Stimulated activated CD8-positive, alpha-beta memory T cell treated with anti-CD3 and anti-CD28 coated beads, Interleukin-7, amount 100 ng/mL, for 24 hours (primary cell): Measurements from ENCODE around the gene MOGAT1.
"Not testable (repeated sequence)": the region's sequence is repeated elsewhere in the genome, so short reads cannot be mapped to it uniquely, and the experiment has no call there.

Source experiments
- DNase-seq: peaks from one replicate; pipeline ENCODE4 v3.0.0-alpha.2; 2020; ENCODE audit warnings: low read depth

Gene MOGAT1

DNA sequence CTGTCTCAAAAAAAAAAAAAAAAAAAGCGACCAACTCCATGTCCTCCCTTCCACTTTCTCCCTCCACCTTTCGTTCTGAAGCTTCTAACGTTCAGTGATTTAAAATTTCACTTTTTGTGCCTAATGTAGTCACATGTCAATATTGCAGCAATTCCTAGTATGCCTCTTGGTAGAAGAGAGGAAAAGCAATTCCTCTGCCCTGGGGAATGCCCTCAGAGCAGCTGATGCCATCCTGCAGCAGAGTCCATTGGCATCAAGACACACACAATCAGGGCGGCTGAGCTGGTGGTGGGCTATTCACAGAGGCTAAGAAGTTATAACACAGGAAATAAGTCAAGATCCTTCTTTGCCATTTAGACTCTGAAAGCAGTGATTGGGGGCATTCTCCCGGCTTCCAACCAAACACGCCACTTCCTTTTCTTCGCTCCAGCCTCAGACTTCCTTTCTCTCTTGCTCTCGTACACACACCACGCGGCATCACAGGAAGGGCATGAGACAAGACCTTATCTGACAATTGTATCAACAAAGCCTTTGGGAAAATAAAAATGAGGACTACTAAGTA is 71.9 kb downstream of the MOGAT1 start:
- DNase-seq = no peak

DNA sequence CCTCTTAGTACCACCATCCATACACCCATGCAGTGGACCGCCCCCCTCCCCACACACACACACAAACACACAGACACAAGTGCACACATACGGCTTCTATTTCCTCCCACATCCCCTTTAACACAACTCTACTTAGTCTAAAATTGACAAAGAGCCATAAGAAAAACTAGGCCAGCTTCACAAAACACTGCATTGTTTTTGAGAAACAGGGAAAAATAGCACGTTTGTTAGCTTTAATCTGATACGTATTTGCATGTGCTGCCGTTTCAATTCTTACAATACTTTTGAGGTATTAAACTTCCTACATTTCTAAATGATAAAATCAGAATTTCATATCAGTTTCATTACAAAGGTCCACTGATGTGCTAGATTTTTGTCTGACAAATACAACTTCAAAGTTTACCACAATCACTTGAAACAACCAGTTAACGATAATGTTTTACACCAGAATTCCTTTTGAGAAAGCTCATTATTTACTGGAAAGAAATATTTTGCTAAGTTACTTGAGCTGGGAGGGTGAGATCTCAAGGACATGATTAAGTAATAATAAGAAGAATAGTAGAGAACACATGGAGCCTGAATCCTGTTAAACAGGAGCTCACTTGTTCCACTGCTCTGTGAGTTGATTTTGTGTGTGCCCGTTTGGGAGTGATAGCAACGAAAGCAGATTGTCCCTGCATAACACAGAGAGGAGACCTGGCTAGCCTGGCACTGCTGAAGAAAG is 74.5 kb downstream of the MOGAT1 start:
- DNase-seq = no peak

- DNase-seq = no peak
Measured at GRCh38 chr2:222747526-222748160, 76.2 kb downstream of the MOGAT1 start.

DNA sequence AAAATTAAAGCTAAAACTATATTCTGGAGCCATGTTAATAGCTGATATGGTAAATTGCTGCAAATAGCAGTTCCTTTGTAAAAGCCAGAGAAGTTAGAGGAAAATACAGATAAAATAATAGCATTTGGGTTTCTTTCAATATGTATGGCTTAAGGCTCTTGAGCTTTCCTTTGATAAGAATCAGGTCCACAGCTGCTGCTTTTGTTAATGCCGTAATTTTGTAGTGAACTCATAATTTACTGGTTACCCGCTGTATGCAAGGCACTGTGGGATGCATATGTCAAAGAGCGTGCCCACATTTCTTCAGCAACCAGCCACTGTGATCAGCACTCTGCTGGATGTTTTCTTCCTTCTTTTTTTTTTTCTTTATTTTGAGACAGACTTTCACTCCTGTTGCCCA is 79.1 kb downstream of the MOGAT1 start:
- no peak for DNase-seq

DNA sequence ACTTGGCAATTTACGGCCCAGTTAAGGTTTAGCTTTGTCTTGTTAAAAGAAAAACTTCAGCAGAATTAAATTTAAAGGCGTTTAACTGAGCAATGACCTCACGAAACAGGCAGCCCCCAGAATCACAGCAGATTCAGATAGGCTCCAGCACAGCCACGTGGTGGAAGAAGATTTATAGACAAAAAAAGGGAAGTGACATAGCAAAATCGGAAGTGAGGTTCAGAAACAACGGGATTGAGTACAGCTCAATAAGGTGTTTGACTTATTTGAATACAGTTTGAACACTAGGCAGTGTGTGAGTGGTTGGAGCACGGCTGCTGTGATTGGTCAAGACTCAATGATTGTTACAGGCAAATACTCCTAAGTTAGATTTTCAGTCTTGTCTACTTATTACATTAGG is 79.8 kb downstream of the MOGAT1 start:
- DNase-seq = no peak

DNA sequence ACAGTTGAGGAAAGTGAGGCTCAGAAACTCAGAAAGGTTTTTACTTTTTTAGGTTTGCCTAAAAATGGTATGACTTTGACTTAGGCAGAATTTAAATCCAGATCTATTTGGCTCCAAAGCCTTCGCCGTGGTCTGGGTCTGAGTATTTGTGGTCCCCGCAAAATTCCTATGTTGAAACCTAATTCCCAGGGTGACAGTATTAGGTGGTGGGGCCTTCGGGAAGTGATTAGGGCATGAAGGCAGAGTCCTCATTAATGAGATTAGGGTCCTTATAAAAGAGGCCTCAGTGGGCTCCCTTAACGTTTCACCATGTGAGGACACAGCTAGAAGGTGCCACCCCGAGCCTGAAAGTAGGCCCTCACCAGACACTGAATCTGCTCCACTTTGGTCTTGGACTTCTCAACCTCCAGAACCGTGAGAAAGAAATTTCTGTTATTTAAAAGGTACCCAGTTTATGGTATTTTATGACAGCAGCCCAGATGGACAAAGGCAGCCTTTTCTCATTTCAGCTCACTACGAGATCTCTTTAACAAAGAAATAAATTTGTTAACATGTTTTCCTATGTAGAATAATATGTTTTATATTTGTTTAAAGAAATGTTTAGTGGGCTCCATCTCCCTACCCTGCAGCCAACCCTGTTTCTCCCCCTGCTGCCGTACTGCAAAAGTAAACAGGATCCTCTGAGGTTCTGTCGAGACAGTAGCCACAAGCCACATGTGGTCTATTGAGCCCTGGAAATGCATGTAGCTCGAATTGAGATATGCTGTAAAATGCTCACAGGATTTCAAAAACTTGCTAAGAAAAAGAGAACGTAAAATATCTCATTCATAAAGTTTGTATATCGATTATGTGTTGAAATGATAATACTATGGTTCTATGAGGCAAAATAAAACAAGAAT is 80.6 kb downstream of the MOGAT1 start:
- DNase-seq = no peak

DNA sequence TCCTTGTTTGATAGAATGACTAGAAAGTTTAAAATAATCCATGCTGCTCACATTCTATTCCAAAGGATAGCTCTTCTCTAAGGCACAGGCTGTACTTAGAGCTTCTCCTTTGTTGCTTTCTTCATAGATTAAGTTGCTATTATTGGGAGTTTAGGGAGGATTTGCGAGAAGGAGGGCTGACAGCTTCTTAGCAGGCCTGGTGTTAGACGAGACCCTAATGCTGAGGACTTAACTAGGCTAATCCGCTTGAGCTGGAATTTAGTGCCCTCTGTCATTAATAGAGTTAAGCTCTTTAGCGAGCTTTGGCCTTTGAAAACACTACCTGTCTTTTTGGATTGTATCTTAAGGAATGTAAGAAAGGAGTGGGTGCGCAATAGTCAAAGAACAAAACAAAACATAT is 81.3 kb downstream of the MOGAT1 start:
- DNase-seq = no peak

DNA sequence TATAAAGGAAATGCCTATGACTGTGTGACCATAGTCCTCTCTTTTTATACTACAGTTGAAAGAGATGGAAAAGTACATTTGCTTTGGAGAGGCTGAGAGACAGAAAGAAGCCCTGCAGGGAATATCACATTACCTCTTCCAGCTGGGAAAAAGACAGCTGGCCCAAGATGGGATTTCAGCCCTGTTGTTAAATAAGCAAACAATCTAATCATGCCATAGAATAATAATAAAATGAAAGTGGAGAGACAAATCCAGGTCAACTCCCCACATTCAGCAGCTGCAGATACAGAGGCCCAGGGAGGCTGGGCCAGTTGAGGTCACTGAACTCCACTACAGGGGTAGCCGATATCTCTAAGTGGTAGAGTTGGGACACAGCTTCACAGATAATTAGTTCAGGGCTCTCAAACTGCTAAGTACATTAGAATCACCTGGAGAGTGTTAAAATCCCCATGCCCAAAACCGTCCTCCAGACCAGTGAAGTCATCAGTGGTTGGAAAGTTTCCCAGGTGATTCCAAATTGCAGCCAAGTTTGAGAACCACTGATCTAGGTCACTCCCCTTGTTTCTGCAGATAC is 81.9 kb downstream of the MOGAT1 start:
- no peak for DNase-seq

GRCh38 chr2:222754324-222754930 is 83.0 kb downstream of the MOGAT1 start:
- DNase-seq = no peak

DNA sequence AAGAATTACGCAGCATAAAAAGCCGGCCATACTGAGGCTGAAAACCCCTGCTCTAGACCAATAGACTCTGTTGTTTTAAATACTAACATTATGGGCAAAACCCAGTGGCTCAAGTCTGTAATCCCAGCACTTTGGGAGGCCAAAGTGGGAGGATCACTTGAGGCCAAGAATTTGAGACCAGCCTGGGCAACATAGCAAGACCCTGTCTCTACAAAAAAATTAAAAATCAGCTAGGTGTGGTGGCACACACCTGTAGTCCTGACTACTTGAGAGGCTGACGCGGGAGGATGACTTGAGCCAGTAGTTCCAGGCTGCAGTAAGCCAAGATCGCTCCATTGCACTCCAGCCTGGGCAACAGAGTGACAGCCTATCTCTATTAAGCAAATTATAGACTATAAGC is 84.1 kb downstream of the MOGAT1 start:
- DNase-seq = not testable (repeated sequence)

GRCh38 chr2:222756362-222756831 is 84.9 kb downstream of the MOGAT1 start:
- no peak for DNase-seq

- no peak for DNase-seq
Measured at GRCh38 chr2:222756951-222757650, 85.6 kb downstream of the MOGAT1 start.
